K562 (cell line): Measurements from ENCODE around the gene FEN1. TPM values are rescaled to one million over a fixed set of nuclear protein-coding genes. Genes with fewer than 3 reads are reported as not detected.

Experiments used
- BHLHE40 ChIP-seq: IDR thresholded peaks from 2 replicates; pipeline ENCODE4 v1.6.1; 2011; ENCODE audit warnings: low read length, improper control_type of control experiment
- BRF1 ChIP-seq: IDR thresholded peaks from 3 replicates; pipeline ENCODE4 v1.6.1; 2011; ENCODE audit warnings: borderline replicate concordance, mild to moderate bottlenecking; ENCODE audit not compliant: insufficient read length; ENCODE audit errors: extremely low read depth
- C11orf30 ChIP-seq: fragments of 450-650 bp; IDR thresholded peaks from 2 replicates; pipeline ENCODE4 v1.6.1; 2016; ENCODE audit warnings: low read depth, mild to moderate bottlenecking
- EZH2 ChIP-seq: IDR thresholded peaks from 2 replicates; pipeline ENCODE4 v1.6.1; 2012; ENCODE audit warnings: low read depth, mild to moderate bottlenecking, inconsistent platforms, low read length, borderline replicate concordance
- FUS ChIP-seq: fragments of 200-400 bp; formaldehyde crosslinking; optimal IDR thresholded peaks from 2 replicates; pipeline ENCODE3; 2017; ENCODE audit warnings: low read depth, low read length
- NONO ChIP-seq, 2 experiments: fragments of 200-400 bp in 1 of 2; fragments of 450-650 bp in 1 of 2; formaldehyde crosslinking in 1 of 2; IDR thresholded peaks; 2 replicates each; pipeline ENCODE4 v1.6.1; 2017; ENCODE audit warnings: low read depth in 2 of 2, mild to moderate bottlenecking in 2 of 2, moderate library complexity in 2 of 2, low read length in 1 of 2
- NR2C2 ChIP-seq, 2 experiments: fragments of 200-800 bp in 1 of 2; sonication (Bioruptor generic) in 1 of 2; sonication (generic) in 1 of 2; formaldehyde crosslinking in 1 of 2; IDR thresholded peaks; 2 replicates each; pipeline versions ENCODE4 v1.6.1 to v1.8.0; 2016 to 2022; ENCODE audit warnings: mild to moderate bottlenecking in 1 of 2, missing compliant biosample characterization in 1 of 2, missing genetic modification characterization in 1 of 2, missing genetic modification reagents in 1 of 2
- PHF8 ChIP-seq: fragments of 200-600 bp; sonication (generic); IDR thresholded peaks from 2 replicates; pipeline ENCODE4 v1.6.1; 2012; ENCODE audit warnings: mixed run types, mild to moderate bottlenecking, inconsistent platforms, low read length, moderate library complexity, borderline replicate concordance
- PHTF2 ChIP-seq: fragments of 250-450 bp; sonication (Bioruptor Pico); IDR thresholded peaks from 2 replicates; pipeline ENCODE4 v1.5.0; 2021; ENCODE audit warnings: mild to moderate bottlenecking
- PTBP1 ChIP-seq: fragments of 200-400 bp; formaldehyde crosslinking; IDR thresholded peaks from 2 replicates; pipeline ENCODE4 v1.6.1; 2017; ENCODE audit warnings: low read depth, low read length
- SIN3B ChIP-seq: fragments of 450-650 bp; IDR thresholded peaks from 2 replicates; pipeline ENCODE4 v1.6.1; 2017; ENCODE audit warnings: low read depth, mild to moderate bottlenecking, moderate library complexity
- SMAD2 ChIP-seq: fragments of 150-350 bp; IDR thresholded peaks from 2 replicates; pipeline ENCODE4 v1.6.1; 2014; ENCODE audit warnings: low read depth, mild to moderate bottlenecking, low read length
- TAF7 ChIP-seq: fragments of 450-650 bp; IDR thresholded peaks from 2 replicates; pipeline ENCODE4 v1.6.1; 2016; ENCODE audit warnings: missing genetic modification characterization, missing compliant biosample characterization
- TAF9B ChIP-seq: fragments of 450-650 bp; IDR thresholded peaks from 2 replicates; pipeline ENCODE4 v1.6.1; 2018; ENCODE audit warnings: mild to moderate bottlenecking; ENCODE audit not compliant: partially characterized antibody
- ZNF197 ChIP-seq: fragments of 200-800 bp; sonication (Bioruptor generic); IDR thresholded peaks from 2 replicates; pipeline ENCODE4 v1.6.1; 2016; ENCODE audit warnings: low read depth, missing genetic modification characterization, missing compliant biosample characterization
- ZNF717 ChIP-seq: fragments of 250-450 bp; sonication (Bioruptor Pico); IDR thresholded peaks from 2 replicates; pipeline ENCODE4 v1.5.0; 2021
- polyA plus RNA-seq, 8 experiments: library from polyadenylated mRNA; depleted of rRNA in 4 of 8; stranded (reverse) in 5 of 8; unstranded in 3 of 8; fragments of >200 nt; fragmentation: Nextera tagmentation in 2 of 8; fragmentation: Illumina TruSeq in 1 of 8; extraction: Ambion mirVana in 2 of 8; extraction: Trizol in 1 of 8; gene quantifications; 2 replicates each; pipeline versions ENCODE4 v1.2.1 to v1.2.3, GENCODE V29; 2011 to 2014; ENCODE audit warnings: inconsistent platforms in 1 of 8, missing spikeins in 1 of 8
- total RNA-seq, 7 experiments: library from RNA; depleted of rRNA in 6 of 7; stranded (reverse); fragments of >200 nt in 6 of 7; fragmentation: Illumina TruSeq in 2 of 7; extraction: Trizol in 2 of 7; gene quantifications; 2 replicates each; pipeline versions ENCODE4 v1.2.1 to v1.2.3, GENCODE V29; 2011 to 2021; ENCODE audit warnings: low replicate concordance in 1 of 7
- TF ChIP-seq, protein P1 (sequence below): sonication (generic); formaldehyde crosslinking; IDR thresholded peaks from 2 replicates; pipeline ENCODE4 v1.8.1; 2023; ENCODE audit warnings: mild to moderate bottlenecking, missing genetic modification reagents
- TF ChIP-seq, protein P2 (sequence below): fragments of 450-650 bp; IDR thresholded peaks from 2 replicates; pipeline ENCODE4 v1.6.1; 2016
- TF ChIP-seq, protein P3 (sequence below): fragments of 250-450 bp; sonication (Bioruptor Pico); IDR thresholded peaks from 2 replicates; pipeline ENCODE4 v1.8.0; 2022; ENCODE audit warnings: inconsistent platforms, mild to moderate bottlenecking, moderate library complexity, borderline replicate concordance
- TF ChIP-seq, protein P4 (sequence below): fragments of 150-350 bp; IDR thresholded peaks from 2 replicates; pipeline ENCODE4 v1.6.1; 2014; ENCODE audit warnings: low read depth, mild to moderate bottlenecking, low read length, borderline replicate concordance

FEN1 gene
- total and polyA plus RNA-seq, 9 of the 15 experiments (the other 6 are each of a cell fraction or from before 2014, with no cell fraction given): 58.1 to 156 (median 137) TPM

DNA sequence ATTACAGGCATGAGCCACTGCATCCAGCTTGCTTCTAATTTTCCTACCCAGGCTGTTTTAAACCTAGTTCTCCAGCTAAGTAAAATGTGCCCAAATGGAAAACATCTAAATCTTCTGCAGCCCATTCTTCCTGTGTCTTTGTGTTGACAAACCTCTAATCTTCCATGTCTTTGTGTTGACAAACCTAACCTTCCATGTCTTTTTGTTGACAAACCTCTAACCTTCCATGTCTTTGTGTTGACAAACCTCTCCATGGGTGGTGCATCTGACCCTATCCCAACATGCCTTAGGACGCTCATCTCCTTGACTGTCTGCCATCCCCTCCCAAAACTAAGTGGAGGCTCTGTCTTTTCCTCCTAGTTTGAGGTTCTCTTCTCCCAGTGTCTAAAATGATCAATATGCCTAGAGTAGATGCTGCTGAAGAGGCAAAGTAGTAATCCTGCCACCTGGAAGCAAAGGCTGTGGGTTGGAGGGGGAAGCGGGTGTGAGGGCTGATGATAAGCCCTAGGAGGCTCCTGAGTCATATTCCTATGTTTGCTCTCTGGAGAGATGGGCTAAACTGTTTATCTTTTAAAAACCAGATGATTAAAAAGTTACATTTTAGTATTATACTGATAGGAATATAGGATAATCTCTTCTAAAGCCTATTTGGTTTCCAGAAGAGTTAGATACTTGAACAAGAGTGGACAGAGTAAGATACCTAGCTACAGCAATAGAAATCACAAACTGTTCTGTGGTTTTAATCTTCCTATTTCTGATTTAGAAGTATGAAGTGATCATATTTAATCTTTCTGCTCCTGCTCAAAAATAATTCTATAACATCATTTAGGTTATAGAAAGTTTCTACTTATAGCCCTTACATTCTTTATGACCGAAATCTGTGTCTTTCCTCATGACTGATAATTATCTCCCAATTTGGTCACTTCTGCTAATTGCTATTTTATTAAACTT, 7.9 kb downstream of the FEN1 start (continued):
- TF ChIP-seq TAF9B (no peak), NR2C2 (CRISPR knock-in tag; IDR thresholded peaks at IDR 0.05) (no peak), NR2C2 (tag; IDR thresholded peaks at IDR 0.05) (no peak), PTBP1 (no peak), BRF1 (no peak), SMAD2 (no peak), TAF7 (tag) (no peak), NONO (IDR thresholded peaks at IDR 0.05; ENCODE audit: low read depth in 2 of 2, low read length in 1 of 2) (no peak), FUS (no peak), C11orf30 (peak; percentile 46; the same call in 1 of the 2 replicates), SIN3B (no peak), EZH2 (no peak), ZNF717 (CRISPR knock-in tag) (no peak), PHF8 (no peak), PHTF2 (CRISPR knock-in tag) (no peak), BHLHE40 (peak; percentile 47; the same call in 1 of the 2 replicates), ZNF197 (CRISPR knock-in tag) (peak; percentile 60; the same call in 1 of the 2 replicates)
- TF ChIP-seq, protein P1, sequence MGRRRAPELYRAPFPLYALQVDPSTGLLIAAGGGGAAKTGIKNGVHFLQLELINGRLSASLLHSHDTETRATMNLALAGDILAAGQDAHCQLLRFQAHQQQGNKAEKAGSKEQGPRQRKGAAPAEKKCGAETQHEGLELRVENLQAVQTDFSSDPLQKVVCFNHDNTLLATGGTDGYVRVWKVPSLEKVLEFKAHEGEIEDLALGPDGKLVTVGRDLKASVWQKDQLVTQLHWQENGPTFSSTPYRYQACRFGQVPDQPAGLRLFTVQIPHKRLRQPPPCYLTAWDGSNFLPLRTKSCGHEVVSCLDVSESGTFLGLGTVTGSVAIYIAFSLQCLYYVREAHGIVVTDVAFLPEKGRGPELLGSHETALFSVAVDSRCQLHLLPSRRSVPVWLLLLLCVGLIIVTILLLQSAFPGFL: no peak
- TF ChIP-seq, protein P2, sequence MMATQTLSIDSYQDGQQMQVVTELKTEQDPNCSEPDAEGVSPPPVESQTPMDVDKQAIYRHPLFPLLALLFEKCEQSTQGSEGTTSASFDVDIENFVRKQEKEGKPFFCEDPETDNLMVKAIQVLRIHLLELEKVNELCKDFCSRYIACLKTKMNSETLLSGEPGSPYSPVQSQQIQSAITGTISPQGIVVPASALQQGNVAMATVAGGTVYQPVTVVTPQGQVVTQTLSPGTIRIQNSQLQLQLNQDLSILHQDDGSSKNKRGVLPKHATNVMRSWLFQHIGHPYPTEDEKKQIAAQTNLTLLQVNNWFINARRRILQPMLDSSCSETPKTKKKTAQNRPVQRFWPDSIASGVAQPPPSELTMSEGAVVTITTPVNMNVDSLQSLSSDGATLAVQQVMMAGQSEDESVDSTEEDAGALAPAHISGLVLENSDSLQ: 0 out of 2 replicates have a peak, but pooled peaks have one; percentile 2
- TF ChIP-seq, protein P3, sequence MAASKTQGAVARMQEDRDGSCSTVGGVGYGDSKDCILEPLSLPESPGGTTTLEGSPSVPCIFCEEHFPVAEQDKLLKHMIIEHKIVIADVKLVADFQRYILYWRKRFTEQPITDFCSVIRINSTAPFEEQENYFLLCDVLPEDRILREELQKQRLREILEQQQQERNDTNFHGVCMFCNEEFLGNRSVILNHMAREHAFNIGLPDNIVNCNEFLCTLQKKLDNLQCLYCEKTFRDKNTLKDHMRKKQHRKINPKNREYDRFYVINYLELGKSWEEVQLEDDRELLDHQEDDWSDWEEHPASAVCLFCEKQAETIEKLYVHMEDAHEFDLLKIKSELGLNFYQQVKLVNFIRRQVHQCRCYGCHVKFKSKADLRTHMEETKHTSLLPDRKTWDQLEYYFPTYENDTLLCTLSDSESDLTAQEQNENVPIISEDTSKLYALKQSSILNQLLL (CRISPR knock-in tag): no peak
- TF ChIP-seq, protein P4, sequence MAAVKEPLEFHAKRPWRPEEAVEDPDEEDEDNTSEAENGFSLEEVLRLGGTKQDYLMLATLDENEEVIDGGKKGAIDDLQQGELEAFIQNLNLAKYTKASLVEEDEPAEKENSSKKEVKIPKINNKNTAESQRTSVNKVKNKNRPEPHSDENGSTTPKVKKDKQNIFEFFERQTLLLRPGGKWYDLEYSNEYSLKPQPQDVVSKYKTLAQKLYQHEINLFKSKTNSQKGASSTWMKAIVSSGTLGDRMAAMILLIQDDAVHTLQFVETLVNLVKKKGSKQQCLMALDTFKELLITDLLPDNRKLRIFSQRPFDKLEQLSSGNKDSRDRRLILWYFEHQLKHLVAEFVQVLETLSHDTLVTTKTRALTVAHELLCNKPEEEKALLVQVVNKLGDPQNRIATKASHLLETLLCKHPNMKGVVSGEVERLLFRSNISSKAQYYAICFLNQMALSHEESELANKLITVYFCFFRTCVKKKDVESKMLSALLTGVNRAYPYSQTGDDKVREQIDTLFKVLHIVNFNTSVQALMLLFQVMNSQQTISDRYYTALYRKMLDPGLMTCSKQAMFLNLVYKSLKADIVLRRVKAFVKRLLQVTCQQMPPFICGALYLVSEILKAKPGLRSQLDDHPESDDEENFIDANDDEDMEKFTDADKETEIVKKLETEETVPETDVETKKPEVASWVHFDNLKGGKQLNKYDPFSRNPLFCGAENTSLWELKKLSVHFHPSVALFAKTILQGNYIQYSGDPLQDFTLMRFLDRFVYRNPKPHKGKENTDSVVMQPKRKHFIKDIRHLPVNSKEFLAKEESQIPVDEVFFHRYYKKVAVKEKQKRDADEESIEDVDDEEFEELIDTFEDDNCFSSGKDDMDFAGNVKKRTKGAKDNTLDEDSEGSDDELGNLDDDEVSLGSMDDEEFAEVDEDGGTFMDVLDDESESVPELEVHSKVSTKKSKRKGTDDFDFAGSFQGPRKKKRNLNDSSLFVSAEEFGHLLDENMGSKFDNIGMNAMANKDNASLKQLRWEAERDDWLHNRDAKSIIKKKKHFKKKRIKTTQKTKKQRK: no peak
